Glutamatergic neuron (in vitro differentiated cells): ENCODE results near the gene PWP1. TPM values are rescaled to one million over a fixed set of nuclear protein-coding genes. Genes with fewer than 3 reads are reported as not detected.

Experiments
- DNase-seq: peaks from one replicate; pipeline ENCODE4 v3.0.0; 2022
- H3K27ac Mint-ChIP-seq: one replicate; pipeline ENCODE4 v1.8.0; 2020; ENCODE audit warnings: mild to moderate bottlenecking, mixed read lengths, inconsistent platforms; ENCODE audit not compliant: unreplicated experiment
- H3K27me3 Mint-ChIP-seq: one replicate; pipeline ENCODE4 v1.8.0; 2020; ENCODE audit warnings: mild to moderate bottlenecking, moderate library complexity, mixed read lengths, inconsistent platforms; ENCODE audit not compliant: unreplicated experiment
- H3K36me3 Mint-ChIP-seq: one replicate; pipeline ENCODE4 v1.8.0; 2020; ENCODE audit warnings: mild to moderate bottlenecking, mixed read lengths, inconsistent platforms; ENCODE audit not compliant: unreplicated experiment
- H3K4me1 Mint-ChIP-seq: one replicate; pipeline ENCODE4 v1.8.0; 2020; ENCODE audit warnings: mild to moderate bottlenecking, low read depth, mixed read lengths, inconsistent platforms; ENCODE audit not compliant: unreplicated experiment
- H3K4me3 Mint-ChIP-seq: one replicate; pipeline ENCODE4 v1.8.0; 2020; ENCODE audit warnings: mild to moderate bottlenecking, mixed read lengths, inconsistent platforms; ENCODE audit not compliant: unreplicated experiment
- H3K9me3 Mint-ChIP-seq: one replicate; pipeline ENCODE4 v1.8.0; 2020; ENCODE audit warnings: mild to moderate bottlenecking, moderate library complexity, mixed read lengths, inconsistent platforms; ENCODE audit not compliant: unreplicated experiment
- total RNA-seq: library from RNA; stranded (reverse); fragmentation: NEBNext Ultra II Directional; extraction: Animal tissue kit (Norgen Biotek cat#: 25700); gene quantifications from one replicate; pipeline ENCODE4 v1.2.1, GENCODE V29; 2021; ENCODE audit not compliant: unreplicated experiment
- TF ChIP-seq, protein P1 (sequence below): fragments of 200-600 bp; sonication (generic); IDR thresholded peaks from one replicate; pipeline ENCODE4 v1.5.0; 2021; ENCODE audit not compliant: partially characterized antibody, unreplicated experiment

The PWP1 gene
- total RNA-seq, 1 donor from 2014 or later, result 42.2 TPM

- Mint-ChIP-seq H3K36me3 (no peaks in the 10 kb centered on the region), H3K9me3 (no peaks in the 10 kb centered on the region), H3K4me3 (no peak overlapping the region), H3K4me1 (peaks cover 3% of the 10 kb centered on the region), H3K27ac (no peak overlapping the region), H3K27me3 (peaks cover 6% of the 10 kb centered on the region)
- no peak for DNase-seq
- TF ChIP-seq, protein P1, sequence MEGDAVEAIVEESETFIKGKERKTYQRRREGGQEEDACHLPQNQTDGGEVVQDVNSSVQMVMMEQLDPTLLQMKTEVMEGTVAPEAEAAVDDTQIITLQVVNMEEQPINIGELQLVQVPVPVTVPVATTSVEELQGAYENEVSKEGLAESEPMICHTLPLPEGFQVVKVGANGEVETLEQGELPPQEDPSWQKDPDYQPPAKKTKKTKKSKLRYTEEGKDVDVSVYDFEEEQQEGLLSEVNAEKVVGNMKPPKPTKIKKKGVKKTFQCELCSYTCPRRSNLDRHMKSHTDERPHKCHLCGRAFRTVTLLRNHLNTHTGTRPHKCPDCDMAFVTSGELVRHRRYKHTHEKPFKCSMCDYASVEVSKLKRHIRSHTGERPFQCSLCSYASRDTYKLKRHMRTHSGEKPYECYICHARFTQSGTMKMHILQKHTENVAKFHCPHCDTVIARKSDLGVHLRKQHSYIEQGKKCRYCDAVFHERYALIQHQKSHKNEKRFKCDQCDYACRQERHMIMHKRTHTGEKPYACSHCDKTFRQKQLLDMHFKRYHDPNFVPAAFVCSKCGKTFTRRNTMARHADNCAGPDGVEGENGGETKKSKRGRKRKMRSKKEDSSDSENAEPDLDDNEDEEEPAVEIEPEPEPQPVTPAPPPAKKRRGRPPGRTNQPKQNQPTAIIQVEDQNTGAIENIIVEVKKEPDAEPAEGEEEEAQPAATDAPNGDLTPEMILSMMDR, result no peak
Observed at GRCh38 chr12:107660235-107660634, 25.4 kb upstream of the PWP1 start.

- Mint-ChIP-seq H3K9me3 (no peaks in the 10 kb centered on the region), H3K4me3 (no peak overlapping the region), H3K36me3 (no peaks in the 10 kb centered on the region), H3K4me1 (peaks cover 2% of the 10 kb centered on the region), H3K27me3 (peaks cover 6% of the 10 kb centered on the region), H3K27ac (no peak overlapping the region)
- TF ChIP-seq, protein P1, result no peak
- DNase-seq, result no peak
Observed at GRCh38 chr12:107660861-107661415, 24.7 kb upstream of the PWP1 start.

DNA sequence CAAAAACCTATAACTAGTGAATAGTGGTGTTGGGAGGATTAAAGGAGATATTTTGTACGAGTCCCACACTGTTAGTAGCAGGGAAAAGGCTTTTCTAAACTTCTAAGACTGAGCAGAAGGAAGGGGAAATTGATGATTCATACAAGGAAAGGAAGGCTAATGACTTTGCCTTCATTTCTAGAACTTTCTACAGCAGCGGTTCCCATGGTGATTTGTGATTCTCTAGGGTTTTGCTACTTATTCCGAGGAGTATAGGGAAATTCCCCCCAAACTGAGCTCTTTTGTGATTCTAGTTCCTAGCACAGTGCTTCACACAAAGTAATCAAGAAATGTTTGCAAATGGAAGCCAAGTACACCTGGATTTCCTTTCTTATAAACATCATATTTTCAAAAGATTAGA, 23.8 kb upstream of the PWP1 start:
- Mint-ChIP-seq H3K36me3 (no peaks in the 10 kb centered on the region), H3K27ac (no peak overlapping the region)

DNA sequence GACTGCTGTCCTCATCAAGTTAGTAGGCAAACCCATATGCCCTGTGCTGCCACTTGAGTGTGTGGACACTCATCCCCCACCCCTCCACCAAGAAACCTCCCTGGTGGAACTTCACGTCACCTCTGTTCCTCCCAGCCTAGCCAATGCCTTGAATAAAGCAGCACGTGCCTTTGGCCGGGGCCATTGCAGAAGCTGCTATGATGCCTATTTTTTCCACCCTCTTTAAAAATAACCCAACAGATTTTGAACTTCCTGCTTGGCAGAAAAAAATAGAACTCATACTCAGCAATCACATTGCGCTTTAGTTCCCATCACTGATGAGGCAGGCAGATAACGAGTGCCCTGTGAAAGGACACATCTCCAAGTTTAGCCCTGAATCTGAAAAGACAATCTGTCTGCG, 23.1 kb upstream of the PWP1 start:
- TF ChIP-seq, protein P1, result no peak
- Mint-ChIP-seq H3K36me3 (no peaks in the 10 kb centered on the region), H3K9me3 (no peaks in the 10 kb centered on the region), H3K27me3 (peaks cover 6% of the 10 kb centered on the region), H3K4me1 (peaks cover 2% of the 10 kb centered on the region), H3K4me3 (no peak overlapping the region), H3K27ac (no peak overlapping the region)
- DNase-seq, result no peak

More for the DNA sequence above, 23.8 kb upstream of the PWP1 start:
- peaks cover 6% of the 10 kb centered on the region for H3K27me3 Mint-ChIP-seq
- no peaks in the 10 kb centered on the region for H3K9me3 Mint-ChIP-seq
- TF ChIP-seq, protein P1, result no peak
- peaks cover 2% of the 10 kb centered on the region for H3K4me1 Mint-ChIP-seq
- no peak for DNase-seq
- H3K4me3 Mint-ChIP-seq, result no peak overlapping the region

GRCh38 chr12:107663277-107663676, 22.3 kb upstream of the PWP1 start:
- Mint-ChIP-seq H3K36me3 (no peaks in the 10 kb centered on the region), H3K27me3 (peaks cover 6% of the 10 kb centered on the region)

More at GRCh38 chr12:107663277-107663676, 22.3 kb upstream of the PWP1 start:
- Mint-ChIP-seq H3K4me3 (no peak overlapping the region), H3K9me3 (no peaks in the 10 kb centered on the region), H3K27ac (no peak overlapping the region), H3K4me1 (peaks cover 2% of the 10 kb centered on the region)
- DNase-seq, result no peak
- TF ChIP-seq, protein P1, result no peak
